HepG2 (cell line): Measurements from ENCODE around the gene RGS19. TPM values are rescaled to one million over a fixed set of nuclear protein-coding genes. Genes with fewer than 3 reads are reported as not detected.

ENCODE experiments used
- ATAC-seq: fragments of 200-7000 bp; cut with Tn5 transposase; 3 replicates; pipeline ENCODE4 v1.9.1; 2020; ENCODE audit warnings: mild to moderate bottlenecking, moderate library complexity
- BruUV-seq: library from RNA; stranded (reverse); fragments of 400-500 nt; replicated peaks from 2 replicates; lab custom pipeline; 2021; lab: Mats Ljungman, UMichigan
- CTCF ChIA-PET: fragments of 300-600 bp; formaldehyde crosslinking; extraction: SDS; loops from one replicate; lab custom pipeline; 2021; ENCODE audit warnings: low total read pairs, inconsistent platforms, low intra/inter-chr PET ratio; lab: Yijun Ruan, JAX
- POLR2A ChIA-PET: fragments of 350-600 bp; sonication (Branson Sonifier 250); formaldehyde crosslinking; loops from one replicate; lab custom pipeline; 2020; ENCODE audit warnings: antibody characterized with exemption, inconsistent platforms; lab: Yijun Ruan, JAX
- DNase-seq: peaks from one replicate; pipeline ENCODE4 v3.0.0-alpha.2; 2015; ENCODE audit warnings: low spot score
- FAIRE-seq: peaks from 3 replicates; lab custom pipeline; 2011; peaks lifted over from hg19 to GRCh38; lab: Jason Lieb, UNC
- H2AFZ ChIP-seq: one replicate; pipeline ENCODE4 v1.6.1; 2011; ENCODE audit warnings: low read length, inconsistent platforms
- H3K27ac ChIP-seq: fragments of 300-600 bp; 3 replicates; pipeline ENCODE4 v1.8.0; 2011; ENCODE audit warnings: mixed run types, mild to moderate bottlenecking, mixed read lengths, low read length, inconsistent platforms; ENCODE audit not compliant: insufficient read depth; ENCODE audit errors: extremely low read length
- H3K27me3 ChIP-seq, 2 experiments: fragments of 200-600 bp in 1 of 2; 2 replicates in 1 of 2; 3 replicates in 1 of 2; pipeline versions ENCODE4 v1.6.0 to v1.8.0; 2011; ENCODE audit warnings: low read length in 2 of 2, mild to moderate bottlenecking in 2 of 2, moderate library complexity in 2 of 2, inconsistent platforms in 1 of 2; ENCODE audit not compliant: insufficient read depth in 2 of 2, control insufficient read depth in 1 of 2
- H3K36me3 ChIP-seq, 2 experiments: fragments of 200-600 bp in 1 of 2; replicated peaks in 1 of 2; 2 replicates in 1 of 2; 3 replicates in 1 of 2; pipeline versions ENCODE4 v1.5.1 to v1.8.0; 2011; ENCODE audit warnings: low read length in 2 of 2, inconsistent platforms in 1 of 2; ENCODE audit not compliant: insufficient read depth in 2 of 2, control insufficient read depth in 1 of 2
- H3K4me1 ChIP-seq: 2 replicates; pipeline ENCODE4 v1.5.1; 2012; ENCODE audit warnings: low read length, inconsistent platforms; ENCODE audit not compliant: insufficient read depth
- H3K4me2 ChIP-seq: 2 replicates; pipeline ENCODE4 v1.6.0; 2011; ENCODE audit warnings: low read depth, low read length, inconsistent platforms
- H3K4me3 ChIP-seq, 3 experiments: fragments of 200-600 bp in 1 of 3; sonication (generic), shearing (Covaris generic) in 1 of 3; replicated peaks in 1 of 3; 2 replicates each; pipeline ENCODE4 v1.5.1; 2011 to 2016; ENCODE audit warnings: low read length in 3 of 3, inconsistent platforms in 2 of 3, low read depth in 2 of 3, mild to moderate bottlenecking in 2 of 3, control low read depth in 1 of 3, mixed read lengths in 1 of 3; ENCODE audit not compliant: insufficient read depth in 1 of 3
- H3K79me2 ChIP-seq: one replicate; pipeline ENCODE4 v1.6.1; 2011; ENCODE audit warnings: low read length, inconsistent platforms; ENCODE audit not compliant: insufficient read depth
- H3K9ac ChIP-seq: 2 replicates; pipeline ENCODE4 v1.6.0; 2011; ENCODE audit warnings: mild to moderate bottlenecking, low read depth, low read length, inconsistent platforms; ENCODE audit not compliant: insufficient read depth
- H3K9me3 ChIP-seq: 2 replicates; pipeline ENCODE4 v1.5.1; 2012; ENCODE audit warnings: mild to moderate bottlenecking, low read length
- H4K20me1 ChIP-seq: 2 replicates; pipeline ENCODE4 v1.6.0; 2011; ENCODE audit warnings: inconsistent platforms, mild to moderate bottlenecking, low read length, moderate library complexity; ENCODE audit not compliant: insufficient read depth
- BORCS8-MEF2B ChIP-seq: sonication (generic); formaldehyde crosslinking; IDR thresholded peaks from 2 replicates; pipeline ENCODE4 v1.8.0; 2022; ENCODE audit warnings: mild to moderate bottlenecking, missing genetic modification reagents
- CREB1 ChIP-seq, 2 experiments: fragments of 450-650 bp in 1 of 2; IDR thresholded peaks; 2 replicates each; pipeline ENCODE4 v1.6.1; 2016 to 2017; ENCODE audit warnings: control low read depth in 1 of 2, mild to moderate bottlenecking in 1 of 2, missing compliant biosample characterization in 1 of 2, missing genetic modification characterization in 1 of 2
- ETV5 ChIP-seq: IDR thresholded peaks from 2 replicates; pipeline ENCODE4 v1.6.1; 2018; ENCODE audit warnings: missing biosample characterization, missing genetic modification reagents, inconsistent platforms, borderline replicate concordance
- HNRNPL ChIP-seq: fragments of 200-400 bp; formaldehyde crosslinking; IDR thresholded peaks from 2 replicates; pipeline ENCODE4 v1.6.1; 2017; ENCODE audit warnings: mild to moderate bottlenecking, low read depth, low read length
- MNT ChIP-seq: fragments of 450-650 bp; IDR thresholded peaks from 2 replicates; pipeline ENCODE4 v1.6.1; 2016
- RARG ChIP-seq: sonication (generic); formaldehyde crosslinking; IDR thresholded peaks from 2 replicates; pipeline ENCODE4 v1.4.0; 2020; ENCODE audit warnings: low read depth, mild to moderate bottlenecking, missing genetic modification reagents
- RFX1 ChIP-seq: fragments of 450-650 bp; IDR thresholded peaks from 2 replicates; pipeline ENCODE4 v1.6.1; 2017
- WGBS: methylation state at CpG from one replicate; pipeline ENCODE4 v1.1.6; 2017; ENCODE audit warnings: low lambda C conversion rate; 5-methylcytosine and 5-hydroxymethylcytosine counted together
- in situ Hi-C: cut with HindIII; loops from 2 replicates; pipeline ENCODE4 v1.10.0; 2017; ENCODE audit warnings: low pct_unique_long_range_greater_than_20kb; ENCODE audit not compliant: extremely low pct_ligation_motif_present
- intact Hi-C: fragments of 100-400 bp; cut with micrococcal nuclease; formaldehyde crosslinking; loops from one replicate; pipeline ENCODE4 v1.10.0; 2022; ENCODE audit not compliant: unreplicated experiment
- polyA plus RNA-seq, 8 experiments: library from polyadenylated mRNA; depleted of rRNA in 3 of 8; stranded (reverse) in 7 of 8; unstranded in 1 of 8; fragments of >200 nt; fragmentation: Illumina TruSeq in 4 of 8; extraction: Trizol in 4 of 8; gene quantifications; 2 replicates each; pipeline versions ENCODE4 v1.2.1 to v1.2.3, GENCODE V29; 2011 to 2016; ENCODE audit warnings: low read depth in 4 of 8, missing spikeins in 1 of 8, mixed read lengths in 1 of 8; ENCODE audit not compliant: insufficient read depth in 1 of 8
- total RNA-seq, 5 experiments: library from RNA; depleted of rRNA; stranded (reverse); fragments of >200 nt; fragmentation: Illumina TruSeq; extraction: Trizol; gene quantifications; 2 replicates each; pipeline ENCODE4 v1.2.3, GENCODE V29; 2016; ENCODE audit warnings: low read depth in 1 of 5

RGS19 gene
- total and polyA plus RNA-seq, 2 of the 13 experiments (the other 11 are each of a cell fraction or from before 2014, with no cell fraction given): 10.7 to 11.9 TPM

- Histone ChIP-seq H4K20me1 (no peaks in the 10 kb centered on the region), H3K4me1 (peaks cover 22% of the 10 kb centered on the region), H3K27ac (no peak overlapping the region), H2AFZ (no peak overlapping the region), H3K27me3 (peaks cover 25 to 48% of the 10 kb centered on the region in 2 experiments), H3K4me2 (no peak overlapping the region), H3K9ac (no peak overlapping the region), H3K4me3 (no peak overlapping the region), H3K36me3 (no peaks in the 10 kb centered on the region), H3K79me2 (no peaks in the 10 kb centered on the region), H3K9me3 (no peaks in the 10 kb centered on the region)
- DNase-seq: no peak
- FAIRE-seq: no peak
- no TSS peak for BruUV-seq
- intact Hi-C loops: no loop called here
- ChIA-PET POLR2A (no interaction called here), CTCF (no interaction called here)
- in situ Hi-C loops: loop anchor here (5.0 kb wide), 1 partner anchor 34 kb away; the partner anchor contains the start of genes LKAAEAR1 and OPRL1
- 62% methylated on average over 21 of the region's 21 CpGs for WGBS
- ATAC-seq: no peak
- TF ChIP-seq BORCS8-MEF2B (CRISPR knock-in tag) (no peak), CREB1 (IDR thresholded peaks at IDR 0.05) (peak; percentile 48; the same call in 1 of the 2 replicates), CREB1 (CRISPR knock-in tag; IDR thresholded peaks at IDR 0.05) (no peak)
Measured at GRCh38 chr20:64116016-64116415, 36.7 kb upstream of the RGS19 start.

- H4K20me1 ChIP-seq: peaks cover 3% of the 10 kb centered on the region; the same call in 1 of the 2 replicates
- intact Hi-C loops: no loop called here
- no peak for DNase-seq
- in situ Hi-C loops: loop anchor here (5.0 kb wide), 1 partner anchor 33 kb away; the partner anchor contains the start of genes LKAAEAR1 and OPRL1
- H3K27me3 ChIP-seq: peaks cover 25 to 50% of the 10 kb centered on the region in 2 experiments
- no peaks in the 10 kb centered on the region for H3K9me3 ChIP-seq
- CTCF ChIA-PET: no interaction called here
- peak; percentile 99 for TF ChIP-seq MNT
- 0 out of 2 replicates have a peak, but pooled peaks have one; percentile 30 for TF ChIP-seq HNRNPL
- peak; percentile 40; the same call in 1 of the 2 replicates for TF ChIP-seq RFX1
- no peak for TF ChIP-seq ETV5 (CRISPR knock-in tag)
- TF ChIP-seq RARG (CRISPR knock-in tag): no peak
- TF ChIP-seq, all 625 proteins: peak for 3
- no peak overlapping the region for H2AFZ ChIP-seq
- no peak for FAIRE-seq
- no TSS peak for BruUV-seq
- no peak overlapping the region for H3K27ac ChIP-seq
- no peak overlapping the region for H3K4me2 ChIP-seq
- peaks cover 28% of the 10 kb centered on the region for H3K4me1 ChIP-seq
- POLR2A ChIA-PET: no interaction called here
- H3K9ac ChIP-seq: no peak overlapping the region
- 37% methylated on average over 14 of the region's 14 CpGs for WGBS
- ATAC-seq: no peak
- H3K4me3 ChIP-seq: no peak overlapping the region
- H3K36me3 ChIP-seq: no peaks in the 10 kb centered on the region
- H3K79me2 ChIP-seq: no peaks in the 10 kb centered on the region
Measured at GRCh38 chr20:64115171-64115911, 36.0 kb upstream of the RGS19 start.
